Bronchial epithelial cell (primary cell): ENCODE measurements around the gene SIX3. TPM values are rescaled to one million over a fixed set of nuclear protein-coding genes. Genes with fewer than 3 reads are reported as not detected.

ENCODE experiments used
- DNase-seq: peaks from one replicate; pipeline ENCODE4 v3.0.0-alpha.2; 2010; ENCODE audit warnings: low read depth
- FAIRE-seq: peaks from 2 replicates; lab custom pipeline; 2011; peaks lifted over from hg19 to GRCh38; lab: Jason Lieb, UNC
- H3K27me3 ChIP-seq: 2 replicates; pipeline ENCODE4 v1.5.1; 2011; ENCODE audit warnings: low read length; ENCODE audit not compliant: control insufficient read depth, insufficient read depth
- H3K36me3 ChIP-seq: 2 replicates; pipeline ENCODE4 v1.5.1; 2011; ENCODE audit warnings: low read length; ENCODE audit not compliant: control insufficient read depth, insufficient read depth
- H3K4me3 ChIP-seq: 2 replicates; pipeline ENCODE4 v1.5.1; 2011; ENCODE audit warnings: mild to moderate bottlenecking, low read depth, low read length, control low read depth
- total RNA-seq: library from RNA; depleted of rRNA; stranded (reverse); fragments of >200 nt; gene quantifications from 2 replicates; pipeline ENCODE4 v1.2.1, GENCODE V29; 2014
- TF ChIP-seq, protein P1 (sequence below): IDR thresholded peaks from 2 replicates; pipeline ENCODE4 v1.5.1; 2011; ENCODE audit warnings: mild to moderate bottlenecking, moderate library complexity, low read length, control low read depth, inconsistent platforms; ENCODE audit not compliant: insufficient read depth, severe bottlenecking

SIX3 gene
- total RNA-seq, 1 donor from 2014 or later: not detected

DNA sequence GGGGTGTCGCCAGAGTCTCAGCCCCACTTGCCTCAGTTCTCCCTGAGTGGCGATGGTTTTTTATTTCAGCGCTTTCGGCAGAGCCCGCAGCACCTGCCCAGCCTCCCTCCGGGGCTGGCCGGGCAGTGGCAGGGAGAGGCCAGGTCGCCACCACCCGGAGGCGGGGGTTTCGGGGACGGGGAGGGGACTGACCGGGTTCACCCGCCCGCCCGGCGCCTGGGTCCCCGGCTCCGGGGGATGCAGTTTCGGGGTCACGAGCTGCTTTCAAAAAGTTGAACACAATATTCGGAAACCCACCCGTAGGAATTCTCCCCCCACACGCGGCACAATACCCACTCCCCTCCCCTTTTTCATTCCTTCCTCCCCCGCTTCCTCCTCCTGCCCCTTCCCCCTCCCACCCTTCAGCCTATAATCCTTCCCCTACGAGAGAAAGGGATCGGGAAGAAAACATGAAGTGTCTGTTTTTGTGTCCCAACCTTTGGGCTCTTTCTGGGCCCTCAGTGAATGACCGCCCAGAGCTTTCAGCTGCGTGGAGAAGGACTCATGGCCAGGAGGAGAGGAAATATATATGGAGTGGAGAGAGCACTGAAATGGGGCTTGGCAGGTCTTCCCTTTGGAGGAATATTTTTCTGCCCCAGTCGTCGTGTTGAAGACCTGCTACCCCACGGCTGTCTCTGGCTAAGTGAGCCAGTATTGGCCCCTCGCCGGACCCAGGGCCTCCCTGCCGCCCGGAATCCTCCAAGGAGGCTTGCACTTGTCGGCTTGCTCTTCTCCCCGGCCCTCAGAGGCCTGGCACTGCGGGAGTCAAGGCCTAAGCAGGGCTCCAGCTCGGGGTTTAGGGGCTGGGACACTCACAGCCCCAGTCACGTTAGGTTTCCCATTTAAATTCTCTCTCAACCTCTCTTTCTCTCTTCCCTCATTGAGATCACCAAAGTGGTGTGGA lies 2.1 kb upstream of the SIX3 start:
- FAIRE-seq: no peak
- TF ChIP-seq, protein P1, sequence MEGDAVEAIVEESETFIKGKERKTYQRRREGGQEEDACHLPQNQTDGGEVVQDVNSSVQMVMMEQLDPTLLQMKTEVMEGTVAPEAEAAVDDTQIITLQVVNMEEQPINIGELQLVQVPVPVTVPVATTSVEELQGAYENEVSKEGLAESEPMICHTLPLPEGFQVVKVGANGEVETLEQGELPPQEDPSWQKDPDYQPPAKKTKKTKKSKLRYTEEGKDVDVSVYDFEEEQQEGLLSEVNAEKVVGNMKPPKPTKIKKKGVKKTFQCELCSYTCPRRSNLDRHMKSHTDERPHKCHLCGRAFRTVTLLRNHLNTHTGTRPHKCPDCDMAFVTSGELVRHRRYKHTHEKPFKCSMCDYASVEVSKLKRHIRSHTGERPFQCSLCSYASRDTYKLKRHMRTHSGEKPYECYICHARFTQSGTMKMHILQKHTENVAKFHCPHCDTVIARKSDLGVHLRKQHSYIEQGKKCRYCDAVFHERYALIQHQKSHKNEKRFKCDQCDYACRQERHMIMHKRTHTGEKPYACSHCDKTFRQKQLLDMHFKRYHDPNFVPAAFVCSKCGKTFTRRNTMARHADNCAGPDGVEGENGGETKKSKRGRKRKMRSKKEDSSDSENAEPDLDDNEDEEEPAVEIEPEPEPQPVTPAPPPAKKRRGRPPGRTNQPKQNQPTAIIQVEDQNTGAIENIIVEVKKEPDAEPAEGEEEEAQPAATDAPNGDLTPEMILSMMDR: no peak
- Histone ChIP-seq H3K4me3 (no peak overlapping the region), H3K27me3 (peaks cover 81% of the 10 kb centered on the region), H3K36me3 (no peaks in the 10 kb centered on the region)
- no peak for DNase-seq

DNA sequence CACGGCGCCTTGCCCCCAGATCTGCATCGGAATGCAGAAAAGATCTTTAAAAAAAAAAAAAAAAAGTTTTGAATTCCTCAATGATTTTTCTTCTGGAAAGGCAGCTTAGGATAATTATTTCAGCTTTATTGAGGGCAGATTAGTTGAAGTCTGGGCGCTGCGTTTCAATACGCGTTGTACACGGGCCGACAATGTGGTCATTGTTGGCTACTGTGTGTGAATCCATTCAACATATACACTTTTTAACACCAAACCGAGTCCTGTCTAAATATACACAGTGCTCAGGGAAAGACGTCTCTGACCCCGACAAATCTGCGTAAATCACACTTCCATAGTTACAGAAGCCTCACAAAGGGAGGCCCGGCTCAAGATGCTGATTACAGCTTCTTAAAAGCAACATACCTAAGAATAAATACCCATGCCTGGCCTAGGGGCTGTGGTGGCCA lies 1.4 kb upstream of the SIX3 start:
- FAIRE-seq (no peak), DNase-seq (no peak)
- peaks cover 80% of the 10 kb centered on the region for H3K27me3 ChIP-seq
- H3K4me3 ChIP-seq: no peak overlapping the region
- H3K36me3 ChIP-seq: no peaks in the 10 kb centered on the region
- TF ChIP-seq, protein P1: no peak

GRCh38 chr2:44940732-44941464 lies 604 bp upstream of the SIX3 start:
- Histone ChIP-seq H3K4me3 (no peak overlapping the region), H3K27me3 (peaks cover 77% of the 10 kb centered on the region), H3K36me3 (no peaks in the 10 kb centered on the region)
- DNase-seq (no peak), FAIRE-seq (no peak)
- TF ChIP-seq, protein P1: no peak

DNA sequence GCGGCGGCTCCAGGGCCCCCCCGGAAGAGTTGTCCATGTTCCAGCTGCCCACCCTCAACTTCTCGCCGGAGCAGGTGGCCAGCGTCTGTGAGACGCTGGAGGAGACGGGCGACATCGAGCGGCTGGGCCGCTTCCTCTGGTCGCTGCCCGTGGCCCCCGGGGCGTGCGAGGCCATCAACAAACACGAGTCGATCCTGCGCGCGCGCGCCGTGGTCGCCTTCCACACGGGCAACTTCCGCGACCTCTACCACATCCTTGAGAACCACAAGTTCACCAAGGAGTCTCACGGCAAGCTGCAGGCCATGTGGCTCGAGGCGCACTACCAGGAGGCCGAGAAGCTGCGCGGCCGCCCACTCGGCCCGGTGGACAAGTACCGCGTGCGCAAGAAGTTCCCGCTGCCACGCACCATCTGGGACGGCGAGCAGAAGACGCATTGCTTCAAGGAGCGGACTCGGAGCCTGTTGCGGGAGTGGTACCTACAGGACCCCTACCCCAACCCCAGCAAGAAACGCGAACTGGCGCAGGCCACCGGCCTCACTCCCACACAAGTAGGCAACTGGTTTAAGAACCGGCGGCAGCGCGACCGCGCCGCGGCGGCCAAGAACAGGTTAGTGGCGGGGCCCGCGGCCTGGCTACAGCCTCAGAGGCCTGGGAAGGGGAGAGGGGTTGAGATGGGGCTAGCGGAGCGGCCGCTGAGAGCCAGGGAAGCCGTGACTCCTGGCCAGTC lies 965 bp downstream of the SIX3 start:
- Histone ChIP-seq H3K4me3 (no peak overlapping the region), H3K36me3 (no peaks in the 10 kb centered on the region), H3K27me3 (peaks cover 64% of the 10 kb centered on the region)
- TF ChIP-seq, protein P1: no peak
- DNase-seq (no peak), FAIRE-seq (no peak)

GRCh38 chr2:44943031-44943692 lies 1.7 kb downstream of the SIX3 start:
- no peak for DNase-seq
- H3K4me3 ChIP-seq: no peak overlapping the region
- no peaks in the 10 kb centered on the region for H3K36me3 ChIP-seq
- TF ChIP-seq, protein P1: no peak
- peaks cover 59% of the 10 kb centered on the region for H3K27me3 ChIP-seq
- FAIRE-seq: no peak
